A549 (cell line): ENCODE results near the gene CYP27B1.

ENCODE experiments used
- BHLHE40 ChIP-seq: IDR thresholded peaks from 2 replicates; pipeline ENCODE4 v1.6.1; 2012; ENCODE audit warnings: low read depth, low read length, inconsistent platforms
- CBX8 ChIP-seq: fragments of 200-600 bp; sonication (generic); IDR thresholded peaks from 2 replicates; pipeline ENCODE4 v1.6.1; 2016
- EP300 ChIP-seq, 2 experiments: fragments of >200 bp; sonication (Bioruptor Twin); formaldehyde crosslinking; IDR thresholded peaks; 2 replicates in 1 of 2; 3 replicates in 1 of 2; pipeline ENCODE4 v1.6.1; 2016 to 2017
- HDAC2 ChIP-seq: fragments of 200-600 bp; sonication (generic); IDR thresholded peaks from 2 replicates; pipeline ENCODE4 v1.6.1; 2016
- POLR2A ChIP-seq: IDR thresholded peaks from 2 replicates; pipeline ENCODE4 v1.6.1; 2012; ENCODE audit warnings: mild to moderate bottlenecking, low read length
- ZNF302 ChIP-seq: fragments of 250-450 bp; sonication (Bioruptor Pico); IDR thresholded peaks from 2 replicates; pipeline ENCODE4 v1.9.0; 2021; ENCODE audit warnings: inconsistent platforms, mild to moderate bottlenecking, moderate library complexity
- TF ChIP-seq, protein P1 (sequence below): fragments of >200 bp; sonication (Bioruptor Twin); formaldehyde crosslinking; IDR thresholded peaks from 3 replicates; pipeline ENCODE4 v1.5.1; 2016
- TF ChIP-seq, protein P2 (sequence below): IDR thresholded peaks from 2 replicates; pipeline ENCODE4 v1.6.1; 2012

DNA sequence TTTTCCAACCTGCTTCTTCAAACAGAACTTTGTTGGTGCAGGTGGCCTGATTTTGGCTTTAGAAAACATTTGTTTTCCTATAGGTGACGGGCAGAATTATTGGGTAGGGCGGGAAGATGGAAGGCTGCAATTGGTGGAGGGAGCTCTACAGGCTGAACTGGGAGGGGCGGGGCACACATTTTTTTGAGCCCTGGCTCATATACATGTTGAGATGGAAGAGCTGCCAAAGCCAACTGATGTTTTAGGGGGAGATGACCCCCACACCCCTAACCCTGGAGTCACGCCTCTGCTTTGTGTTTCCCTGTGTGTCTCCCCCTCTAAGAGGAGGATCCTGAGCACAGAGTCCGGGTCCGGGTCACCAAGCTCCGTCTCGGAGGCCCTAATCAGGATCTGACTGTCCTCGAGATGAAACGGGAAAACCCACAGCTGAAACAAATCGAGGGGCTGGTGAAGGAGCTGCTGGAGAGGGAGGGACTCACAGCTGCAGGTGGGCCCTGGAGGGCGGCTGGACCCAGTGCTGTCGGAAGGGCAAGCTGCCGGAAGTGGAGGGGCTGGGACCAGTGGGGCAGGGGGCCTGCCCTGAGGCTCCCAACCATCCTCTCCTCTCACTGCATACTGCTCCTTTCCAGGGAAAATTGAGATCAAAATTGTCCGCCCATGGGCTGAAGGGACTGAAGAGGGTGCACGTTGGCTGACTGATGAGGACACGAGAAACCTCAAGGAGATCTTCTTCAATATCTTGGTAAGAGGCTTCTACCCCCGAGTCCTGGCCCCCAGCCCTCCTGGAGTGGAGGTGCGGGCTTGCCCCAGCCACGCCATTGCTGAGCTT is 46.9 kb downstream of the CYP27B1 start:
- TF ChIP-seq, protein P1, sequence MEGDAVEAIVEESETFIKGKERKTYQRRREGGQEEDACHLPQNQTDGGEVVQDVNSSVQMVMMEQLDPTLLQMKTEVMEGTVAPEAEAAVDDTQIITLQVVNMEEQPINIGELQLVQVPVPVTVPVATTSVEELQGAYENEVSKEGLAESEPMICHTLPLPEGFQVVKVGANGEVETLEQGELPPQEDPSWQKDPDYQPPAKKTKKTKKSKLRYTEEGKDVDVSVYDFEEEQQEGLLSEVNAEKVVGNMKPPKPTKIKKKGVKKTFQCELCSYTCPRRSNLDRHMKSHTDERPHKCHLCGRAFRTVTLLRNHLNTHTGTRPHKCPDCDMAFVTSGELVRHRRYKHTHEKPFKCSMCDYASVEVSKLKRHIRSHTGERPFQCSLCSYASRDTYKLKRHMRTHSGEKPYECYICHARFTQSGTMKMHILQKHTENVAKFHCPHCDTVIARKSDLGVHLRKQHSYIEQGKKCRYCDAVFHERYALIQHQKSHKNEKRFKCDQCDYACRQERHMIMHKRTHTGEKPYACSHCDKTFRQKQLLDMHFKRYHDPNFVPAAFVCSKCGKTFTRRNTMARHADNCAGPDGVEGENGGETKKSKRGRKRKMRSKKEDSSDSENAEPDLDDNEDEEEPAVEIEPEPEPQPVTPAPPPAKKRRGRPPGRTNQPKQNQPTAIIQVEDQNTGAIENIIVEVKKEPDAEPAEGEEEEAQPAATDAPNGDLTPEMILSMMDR, result no peak
- TF ChIP-seq ZNF302, result no peak
- TF ChIP-seq BHLHE40, result no peak
- no peak for TF ChIP-seq HDAC2
- no peak for TF ChIP-seq CBX8
- no peak for TF ChIP-seq POLR2A
- TF ChIP-seq EP300 (IDR thresholded peaks at IDR 0.05), result no peak
- TF ChIP-seq, protein P2, sequence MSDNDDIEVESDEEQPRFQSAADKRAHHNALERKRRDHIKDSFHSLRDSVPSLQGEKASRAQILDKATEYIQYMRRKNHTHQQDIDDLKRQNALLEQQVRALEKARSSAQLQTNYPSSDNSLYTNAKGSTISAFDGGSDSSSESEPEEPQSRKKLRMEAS, result no peak
